ENCODE measurements around the gene DIP2C. TPM values are rescaled to one million over a fixed set of nuclear protein-coding genes. Genes with fewer than 3 reads are reported as not detected.

The DIP2C gene
- total and polyA plus RNA-seq, 2 experiments from 2014 or later: 9.1 to 15.8 TPM

GRCh38 chr10:474406-474805 is 215.1 kb downstream of the DIP2C start:
- TF ChIP-seq CTCF (IDR thresholded peaks at IDR 0.05; ENCODE audit: low read depth, low read length): no peak
- no peaks in the 10 kb centered on the region for H3K36me3 ChIP-seq
- no peak overlapping the region for H3K27ac ChIP-seq
- no peaks in the 10 kb centered on the region for H3K27me3 ChIP-seq
- no peaks in the 10 kb centered on the region for H3K4me1 ChIP-seq (ENCODE audit: low read depth)
- DNase-seq (ENCODE audit: low read depth in 1 of 2, low spot score in 1 of 2): no peak
- H3K9me3 ChIP-seq (ENCODE audit: low read depth): no peaks in the 10 kb centered on the region
- H3K4me3 ChIP-seq: no peak overlapping the region

DNA sequence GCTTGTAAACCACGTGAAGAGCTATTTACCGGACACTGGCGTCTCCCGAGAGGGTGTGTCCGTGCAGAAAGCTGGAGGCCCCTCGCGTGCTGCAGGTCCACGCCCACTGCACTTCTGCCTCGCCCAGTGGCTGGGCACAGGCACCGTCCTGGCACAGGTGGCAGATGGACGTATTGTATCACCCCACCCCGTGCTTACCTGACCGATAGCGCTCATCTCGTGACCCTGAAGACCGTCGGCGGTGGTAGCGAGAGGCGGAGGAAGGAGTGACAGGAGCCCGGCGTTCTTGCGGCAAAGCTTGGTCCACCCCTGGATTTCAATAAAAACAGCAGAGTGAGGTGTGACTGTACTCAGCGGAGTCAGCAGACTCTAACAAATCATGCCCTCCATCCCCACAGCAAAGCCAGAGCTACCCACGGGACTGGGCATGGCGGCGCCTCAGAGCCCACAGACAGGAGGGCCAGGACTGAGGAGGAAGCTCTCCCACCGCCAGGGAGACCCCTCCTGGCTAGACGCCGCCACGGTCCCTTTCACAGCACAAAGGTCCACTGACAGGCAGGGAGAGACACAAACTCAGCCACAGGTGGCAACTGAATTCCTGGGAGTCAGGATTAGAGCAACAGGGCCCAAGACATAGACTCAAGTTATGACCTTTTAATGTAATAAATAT is 217.1 kb downstream of the DIP2C start:
- no peak for DNase-seq (ENCODE audit: low read depth in 1 of 2, low spot score in 1 of 2)
- no peaks in the 10 kb centered on the region for H3K4me1 ChIP-seq (ENCODE audit: low read depth)
- no peak for TF ChIP-seq CTCF (IDR thresholded peaks at IDR 0.05; ENCODE audit: low read depth, low read length)
- H3K27ac ChIP-seq: no peak overlapping the region
- no peaks in the 10 kb centered on the region for H3K27me3 ChIP-seq
- no peaks in the 10 kb centered on the region for H3K9me3 ChIP-seq (ENCODE audit: low read depth)
- no peak overlapping the region for H3K4me3 ChIP-seq
- H3K36me3 ChIP-seq: no peaks in the 10 kb centered on the region

DNA sequence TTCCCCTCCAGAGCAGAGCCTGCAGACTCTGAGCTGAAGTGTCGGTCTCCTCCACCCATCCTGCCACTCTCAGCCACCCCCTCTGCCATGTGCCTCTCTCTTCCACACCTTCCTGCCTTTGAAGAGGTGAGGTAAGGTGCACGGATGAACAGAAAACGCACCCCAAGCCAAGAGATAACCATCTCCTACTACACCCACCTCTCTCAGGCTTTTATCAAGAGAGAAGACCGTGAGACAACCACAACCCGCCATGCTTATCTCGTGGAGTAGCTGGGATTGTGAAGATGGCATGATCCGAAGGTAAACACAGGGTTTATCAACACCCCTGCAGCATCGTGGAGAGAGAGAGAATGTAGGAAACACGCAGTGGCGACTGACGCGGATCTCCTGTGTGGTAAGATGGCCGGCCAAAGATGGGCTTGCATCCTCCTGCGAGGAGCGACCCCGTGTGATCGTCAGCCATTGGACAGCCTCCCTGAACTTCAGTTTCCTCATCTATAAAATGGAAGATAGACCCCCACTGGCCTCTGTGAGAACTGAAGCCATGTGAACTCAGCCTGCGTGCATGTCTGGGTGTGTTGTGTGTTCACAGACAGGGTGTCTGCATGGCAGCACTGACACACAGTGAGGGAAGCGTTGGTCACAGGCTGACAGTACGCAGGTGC is 219.0 kb downstream of the DIP2C start:
- Histone ChIP-seq H3K36me3 (no peaks in the 10 kb centered on the region), H3K9me3 (ENCODE audit: low read depth) (no peaks in the 10 kb centered on the region), H3K27me3 (no peaks in the 10 kb centered on the region), H3K27ac (no peak overlapping the region), H3K4me1 (ENCODE audit: low read depth) (no peaks in the 10 kb centered on the region), H3K4me3 (no peak overlapping the region)
- DNase-seq (ENCODE audit: low read depth in 1 of 2, low spot score in 1 of 2): no peak
- no peak for TF ChIP-seq CTCF (IDR thresholded peaks at IDR 0.05; ENCODE audit: low read depth, low read length)

- Histone ChIP-seq H3K27me3 (no peaks in the 10 kb centered on the region), H3K9me3 (ENCODE audit: low read depth) (no peaks in the 10 kb centered on the region), H3K36me3 (no peaks in the 10 kb centered on the region), H3K4me1 (ENCODE audit: low read depth) (no peaks in the 10 kb centered on the region), H3K4me3 (no peak overlapping the region), H3K27ac (no peak overlapping the region)
- no peak for DNase-seq (ENCODE audit: low read depth in 1 of 2, low spot score in 1 of 2)
- no peak for TF ChIP-seq CTCF (IDR thresholded peaks at IDR 0.05; ENCODE audit: low read depth, low read length)
Observed at GRCh38 chr10:469947-470338, 219.5 kb downstream of the DIP2C start.

DNA sequence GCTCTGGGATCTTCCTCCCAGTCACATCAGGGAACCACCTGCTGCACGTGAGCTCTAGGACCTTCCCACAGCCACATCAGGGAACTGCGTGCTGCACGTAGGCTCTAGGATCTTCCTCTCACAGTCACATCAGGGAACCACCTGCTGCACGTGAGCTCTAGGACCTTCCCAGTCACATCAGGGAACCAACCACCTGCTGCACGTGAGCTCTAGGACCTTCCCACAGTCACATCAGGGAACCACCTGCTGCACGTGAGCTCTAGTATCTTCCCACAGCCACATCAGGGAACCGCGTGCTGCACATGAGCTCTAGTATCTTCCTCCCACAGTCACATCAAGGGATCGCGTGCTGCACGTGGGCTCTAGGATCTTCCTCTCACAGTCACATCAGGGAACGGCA is 229.7 kb downstream of the DIP2C start:
- no peak for TF ChIP-seq CTCF (IDR thresholded peaks at IDR 0.05; ENCODE audit: low read depth, low read length)
- no peak overlapping the region for H3K4me3 ChIP-seq
- H3K4me1 ChIP-seq (ENCODE audit: low read depth): no peaks in the 10 kb centered on the region
- no peaks in the 10 kb centered on the region for H3K36me3 ChIP-seq
- H3K9me3 ChIP-seq (ENCODE audit: low read depth): no peaks in the 10 kb centered on the region
- H3K27me3 ChIP-seq: no peaks in the 10 kb centered on the region
- DNase-seq (ENCODE audit: low read depth in 1 of 2, low spot score in 1 of 2): no peak
- H3K27ac ChIP-seq: no peak overlapping the region
